Hepatocyte (in vitro differentiated cells): Measurements from ENCODE around the gene NUDT14. TPM values are rescaled to one million over a fixed set of nuclear protein-coding genes. Genes with fewer than 3 reads are reported as not detected.

Source experiments
- DNase-seq: peaks from one replicate; pipeline ENCODE4 v3.0.0-alpha.2; 2016; ENCODE audit warnings: low spot score
- H2AFZ ChIP-seq: fragments of 200-600 bp; sonication (generic); 2 replicates; pipeline ENCODE4 v1.6.0; 2016; ENCODE audit warnings: antibody characterized with exemption, mild to moderate bottlenecking
- H3K27ac ChIP-seq: fragments of 200-600 bp; sonication (generic); 2 replicates; pipeline ENCODE4 v1.5.1; 2016; ENCODE audit warnings: mild to moderate bottlenecking
- H3K27me3 ChIP-seq: fragments of 200-600 bp; sonication (generic); 2 replicates; pipeline ENCODE4 v1.6.1; 2016
- H3K36me3 ChIP-seq: fragments of 200-600 bp; sonication (generic); replicated peaks from 2 replicates; pipeline ENCODE4 v1.5.1; 2016; ENCODE audit warnings: low read depth; ENCODE audit not compliant: insufficient read depth
- H3K4me1 ChIP-seq: fragments of 200-600 bp; sonication (generic); 2 replicates; pipeline ENCODE4 v1.5.1; 2016; ENCODE audit warnings: mild to moderate bottlenecking, moderate library complexity; ENCODE audit not compliant: insufficient read depth
- H3K4me2 ChIP-seq: fragments of 200-600 bp; sonication (generic); 2 replicates; pipeline ENCODE4 v1.6.0; 2016
- H3K4me3 ChIP-seq: fragments of 200-600 bp; sonication (generic); 2 replicates; pipeline ENCODE4 v1.5.1; 2016; ENCODE audit warnings: mild to moderate bottlenecking
- H3K79me2 ChIP-seq: fragments of 200-600 bp; sonication (generic); 2 replicates; pipeline ENCODE4 v1.6.0; 2017; ENCODE audit warnings: mild to moderate bottlenecking
- H3K9me2 ChIP-seq: fragments of 200-600 bp; sonication (generic); replicated peaks from 2 replicates; pipeline ENCODE4 v1.6.0; 2017; ENCODE audit warnings: mild to moderate bottlenecking; ENCODE audit not compliant: insufficient read depth
- H3K9me3 ChIP-seq: fragments of 200-600 bp; sonication (generic); 2 replicates; pipeline ENCODE4 v1.5.1; 2016; ENCODE audit warnings: low read depth, mild to moderate bottlenecking
- H4K20me1 ChIP-seq: fragments of 200-600 bp; sonication (generic); 2 replicates; pipeline ENCODE4 v1.6.0; 2016; ENCODE audit warnings: mild to moderate bottlenecking; ENCODE audit not compliant: insufficient read depth, poor library complexity, severe bottlenecking
- EZH2 ChIP-seq: fragments of 200-600 bp; sonication (generic); IDR thresholded peaks from 2 replicates; pipeline ENCODE4 v1.6.1; 2016; ENCODE audit warnings: antibody characterized with exemption, mild to moderate bottlenecking, borderline replicate concordance
- EZH2phosphoT487 ChIP-seq: fragments of 200-600 bp; sonication (generic); IDR thresholded peaks from one replicate; pipeline ENCODE4 v1.6.1; 2018; ENCODE audit warnings: antibody characterized with exemption, mild to moderate bottlenecking, low read depth, moderate library complexity; ENCODE audit not compliant: unreplicated experiment, severe bottlenecking
- WGBS: methylation state at CpG from one replicate; pipeline ENCODE4 v1.1.6; 2016; ENCODE audit warnings: low lambda C conversion rate; ENCODE audit errors: missing lambda C conversion rate; 5-methylcytosine and 5-hydroxymethylcytosine counted together
- polyA plus RNA-seq: library from polyadenylated mRNA; unstranded; fragments of >200 nt; fragmentation: Nextera tagmentation; extraction: Ambion mirVana; gene quantifications from 2 replicates; pipeline ENCODE4 v1.2.1, GENCODE V29; 2016
- total RNA-seq: library from RNA; depleted of rRNA; stranded (reverse); fragments of >200 nt; gene quantifications from 2 replicates; pipeline ENCODE4 v1.2.3, GENCODE V29; 2014
- TF ChIP-seq, protein P1 (sequence below): fragments of 200-600 bp; sonication (generic); IDR thresholded peaks from 2 replicates; pipeline ENCODE4 v1.5.1; 2016; ENCODE audit warnings: antibody characterized with exemption, mild to moderate bottlenecking; ENCODE audit not compliant: poor library complexity

The NUDT14 gene
- total and polyA plus RNA-seq, 2 experiments from 2014 or later: 47.4 to 98.1 TPM

GRCh38 chr14:105177082-105177481 is 4.0 kb downstream of the NUDT14 start:
- H3K4me2 ChIP-seq: no peak overlapping the region
- H3K79me2 ChIP-seq: peaks cover 11% of the 10 kb centered on the region
- WGBS: 82% methylated on average over 11 of the region's 11 CpGs
- peaks cover 8% of the 10 kb centered on the region for H3K4me1 ChIP-seq
- H3K27ac ChIP-seq: no peak overlapping the region
- TF ChIP-seq EZH2phosphoT487 (no peak), EZH2 (no peak)
- TF ChIP-seq, protein P1, sequence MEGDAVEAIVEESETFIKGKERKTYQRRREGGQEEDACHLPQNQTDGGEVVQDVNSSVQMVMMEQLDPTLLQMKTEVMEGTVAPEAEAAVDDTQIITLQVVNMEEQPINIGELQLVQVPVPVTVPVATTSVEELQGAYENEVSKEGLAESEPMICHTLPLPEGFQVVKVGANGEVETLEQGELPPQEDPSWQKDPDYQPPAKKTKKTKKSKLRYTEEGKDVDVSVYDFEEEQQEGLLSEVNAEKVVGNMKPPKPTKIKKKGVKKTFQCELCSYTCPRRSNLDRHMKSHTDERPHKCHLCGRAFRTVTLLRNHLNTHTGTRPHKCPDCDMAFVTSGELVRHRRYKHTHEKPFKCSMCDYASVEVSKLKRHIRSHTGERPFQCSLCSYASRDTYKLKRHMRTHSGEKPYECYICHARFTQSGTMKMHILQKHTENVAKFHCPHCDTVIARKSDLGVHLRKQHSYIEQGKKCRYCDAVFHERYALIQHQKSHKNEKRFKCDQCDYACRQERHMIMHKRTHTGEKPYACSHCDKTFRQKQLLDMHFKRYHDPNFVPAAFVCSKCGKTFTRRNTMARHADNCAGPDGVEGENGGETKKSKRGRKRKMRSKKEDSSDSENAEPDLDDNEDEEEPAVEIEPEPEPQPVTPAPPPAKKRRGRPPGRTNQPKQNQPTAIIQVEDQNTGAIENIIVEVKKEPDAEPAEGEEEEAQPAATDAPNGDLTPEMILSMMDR: no peak
- no peak for DNase-seq
- peaks cover 5% of the 10 kb centered on the region for H4K20me1 ChIP-seq
- no peaks in the 10 kb centered on the region for H3K9me3 ChIP-seq
- no peaks in the 10 kb centered on the region for H3K9me2 ChIP-seq
- H3K4me3 ChIP-seq: no peak overlapping the region
- H3K36me3 ChIP-seq: no peaks in the 10 kb centered on the region
- no peak overlapping the region for H2AFZ ChIP-seq
- no peaks in the 10 kb centered on the region for H3K27me3 ChIP-seq

- Histone ChIP-seq H2AFZ (no peak overlapping the region), H3K9me3 (no peaks in the 10 kb centered on the region), H3K79me2 (peaks cover 11% of the 10 kb centered on the region), H3K4me2 (no peak overlapping the region), H3K4me1 (peaks cover 8% of the 10 kb centered on the region), H3K27ac (no peak overlapping the region), H3K36me3 (no peaks in the 10 kb centered on the region), H3K9me2 (no peaks in the 10 kb centered on the region), H4K20me1 (peaks cover 5% of the 10 kb centered on the region), H3K4me3 (no peak overlapping the region), H3K27me3 (no peaks in the 10 kb centered on the region)
- no peak for DNase-seq
- WGBS: 88% methylated on average over 15 of the region's 15 CpGs
- TF ChIP-seq EZH2phosphoT487 (no peak), EZH2 (no peak)
- TF ChIP-seq, protein P1: no peak
Observed at GRCh38 chr14:105176513-105176912, 4.6 kb downstream of the NUDT14 start.

DNA sequence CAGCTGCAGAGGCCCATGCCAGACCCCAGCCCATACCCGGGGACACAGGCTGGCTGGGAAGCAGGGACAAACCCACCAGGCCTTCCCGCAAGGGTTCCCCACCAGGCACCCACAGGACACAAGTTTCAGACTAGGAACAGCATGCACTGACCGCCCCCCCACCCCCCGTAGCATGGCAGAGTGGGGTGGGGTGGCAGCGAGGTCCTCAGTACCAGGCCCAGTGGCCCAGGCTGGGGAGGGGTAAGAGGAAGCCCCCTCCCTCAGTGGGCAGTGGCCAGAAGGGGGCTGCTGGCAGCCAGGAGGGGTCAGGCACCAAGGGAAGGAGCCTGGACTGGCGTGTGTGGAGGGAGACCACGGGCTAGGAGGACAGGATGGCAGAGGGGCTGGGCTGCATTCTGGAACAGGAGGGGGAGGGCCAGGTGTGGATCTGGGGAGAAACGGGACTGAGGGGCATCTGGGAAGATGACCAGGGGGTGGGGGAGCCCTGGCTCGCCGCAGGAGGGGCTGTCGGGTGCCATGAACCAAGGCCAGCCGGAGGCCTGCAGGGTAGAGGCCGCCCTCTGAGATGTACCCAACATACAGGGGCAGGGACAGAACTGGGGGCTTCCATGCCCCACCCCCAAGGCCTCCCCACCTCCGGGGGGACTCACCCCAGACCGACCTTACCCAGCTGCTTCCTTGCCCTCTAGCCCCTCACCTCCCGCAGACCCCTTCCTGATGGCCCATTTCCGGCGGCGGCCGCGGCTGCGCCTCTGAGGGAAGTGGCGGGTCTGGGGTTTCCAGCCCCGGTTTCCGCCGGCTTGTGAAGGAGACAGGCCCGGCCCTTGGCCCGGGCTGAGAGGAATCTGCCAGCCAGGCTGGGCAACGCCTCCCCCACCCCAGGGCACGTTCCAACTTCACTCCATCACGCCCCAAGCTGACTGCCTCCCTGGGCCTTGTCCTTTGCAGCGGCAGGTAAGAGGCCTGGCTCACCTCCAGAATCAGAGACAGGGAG is 6.9 kb downstream of the NUDT14 start:
- Histone ChIP-seq H3K4me1 (peaks cover 5% of the 10 kb centered on the region), H3K36me3 (no peaks in the 10 kb centered on the region), H3K27me3 (peaks cover 12% of the 10 kb centered on the region), H2AFZ (no peak overlapping the region), H3K4me3 (no peak overlapping the region), H3K27ac (no peak overlapping the region), H3K79me2 (no peaks in the 10 kb centered on the region), H3K4me2 (no peak overlapping the region), H4K20me1 (peaks cover under 1% of the 10 kb centered on the region), H3K9me2 (no peaks in the 10 kb centered on the region), H3K9me3 (no peaks in the 10 kb centered on the region)
- TF ChIP-seq, protein P1: no peak
- TF ChIP-seq EZH2: no peak
- no peak for TF ChIP-seq EZH2phosphoT487
- DNase-seq: no peak
- 97% methylated on average over 22 of the region's 32 CpGs for WGBS
